ENCODE measurements around the gene ARPC4. TPM values are rescaled to one million over a fixed set of nuclear protein-coding genes. Genes with fewer than 3 reads are reported as not detected.

Gene ARPC4
- total and polyA plus RNA-seq, 2 of the 13 experiments (the other 11 are each of a cell fraction or from before 2014, with no cell fraction given): 30.1 to 83.6 TPM

- TF ChIP-seq EEA1 (CRISPR knock-in tag; IDR thresholded peaks at IDR 0.05; ENCODE audit: borderline replicate concordance): no peak
- 0 out of 2 replicates have a peak, but pooled peaks have one; percentile 55 for TF ChIP-seq KDM3A (CRISPR knock-in tag; IDR thresholded peaks at IDR 0.05; ENCODE audit: low read depth)
- TF ChIP-seq BHLHE40 (IDR thresholded peaks at IDR 0.05; ENCODE audit: low read length): peak; percentile 44; the same call in 1 of the 2 replicates
- TF ChIP-seq ZBED4 (CRISPR knock-in tag; IDR thresholded peaks at IDR 0.05; ENCODE audit: borderline replicate concordance): peak; percentile 96
- TF ChIP-seq, protein P1, sequence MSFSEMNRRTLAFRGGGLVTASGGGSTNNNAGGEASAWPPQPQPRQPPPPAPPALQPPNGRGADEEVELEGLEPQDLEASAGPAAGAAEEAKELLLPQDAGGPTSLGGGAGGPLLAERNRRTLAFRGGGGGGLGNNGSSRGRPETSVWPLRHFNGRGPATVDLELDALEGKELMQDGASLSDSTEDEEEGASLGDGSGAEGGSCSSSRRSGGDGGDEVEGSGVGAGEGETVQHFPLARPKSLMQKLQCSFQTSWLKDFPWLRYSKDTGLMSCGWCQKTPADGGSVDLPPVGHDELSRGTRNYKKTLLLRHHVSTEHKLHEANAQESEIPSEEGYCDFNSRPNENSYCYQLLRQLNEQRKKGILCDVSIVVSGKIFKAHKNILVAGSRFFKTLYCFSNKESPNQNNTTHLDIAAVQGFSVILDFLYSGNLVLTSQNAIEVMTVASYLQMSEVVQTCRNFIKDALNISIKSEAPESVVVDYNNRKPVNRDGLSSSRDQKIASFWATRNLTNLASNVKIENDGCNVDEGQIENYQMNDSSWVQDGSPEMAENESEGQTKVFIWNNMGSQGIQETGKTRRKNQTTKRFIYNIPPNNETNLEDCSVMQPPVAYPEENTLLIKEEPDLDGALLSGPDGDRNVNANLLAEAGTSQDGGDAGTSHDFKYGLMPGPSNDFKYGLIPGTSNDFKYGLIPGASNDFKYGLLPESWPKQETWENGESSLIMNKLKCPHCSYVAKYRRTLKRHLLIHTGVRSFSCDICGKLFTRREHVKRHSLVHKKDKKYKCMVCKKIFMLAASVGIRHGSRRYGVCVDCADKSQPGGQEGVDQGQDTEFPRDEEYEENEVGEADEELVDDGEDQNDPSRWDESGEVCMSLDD (CRISPR knock-in tag; IDR thresholded peaks at IDR 0.05; ENCODE audit: borderline replicate concordance): no peak
- TF ChIP-seq ZNF207 (IDR thresholded peaks at IDR 0.05; ENCODE audit: borderline replicate concordance): no peak
- TF ChIP-seq RCOR2 (CRISPR knock-in tag; IDR thresholded peaks at IDR 0.05): no peak
- no peak; the same call in 1 of the 2 replicates for TF ChIP-seq SPEN (CRISPR knock-in tag; IDR thresholded peaks at IDR 0.05; ENCODE audit: low read depth)
- TF ChIP-seq, protein P2, sequence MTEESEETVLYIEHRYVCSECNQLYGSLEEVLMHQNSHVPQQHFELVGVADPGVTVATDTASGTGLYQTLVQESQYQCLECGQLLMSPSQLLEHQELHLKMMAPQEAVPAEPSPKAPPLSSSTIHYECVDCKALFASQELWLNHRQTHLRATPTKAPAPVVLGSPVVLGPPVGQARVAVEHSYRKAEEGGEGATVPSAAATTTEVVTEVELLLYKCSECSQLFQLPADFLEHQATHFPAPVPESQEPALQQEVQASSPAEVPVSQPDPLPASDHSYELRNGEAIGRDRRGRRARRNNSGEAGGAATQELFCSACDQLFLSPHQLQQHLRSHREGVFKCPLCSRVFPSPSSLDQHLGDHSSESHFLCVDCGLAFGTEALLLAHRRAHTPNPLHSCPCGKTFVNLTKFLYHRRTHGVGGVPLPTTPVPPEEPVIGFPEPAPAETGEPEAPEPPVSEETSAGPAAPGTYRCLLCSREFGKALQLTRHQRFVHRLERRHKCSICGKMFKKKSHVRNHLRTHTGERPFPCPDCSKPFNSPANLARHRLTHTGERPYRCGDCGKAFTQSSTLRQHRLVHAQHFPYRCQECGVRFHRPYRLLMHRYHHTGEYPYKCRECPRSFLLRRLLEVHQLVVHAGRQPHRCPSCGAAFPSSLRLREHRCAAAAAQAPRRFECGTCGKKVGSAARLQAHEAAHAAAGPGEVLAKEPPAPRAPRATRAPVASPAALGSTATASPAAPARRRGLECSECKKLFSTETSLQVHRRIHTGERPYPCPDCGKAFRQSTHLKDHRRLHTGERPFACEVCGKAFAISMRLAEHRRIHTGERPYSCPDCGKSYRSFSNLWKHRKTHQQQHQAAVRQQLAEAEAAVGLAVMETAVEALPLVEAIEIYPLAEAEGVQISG (CRISPR knock-in tag; IDR thresholded peaks at IDR 0.05): peak; percentile 56
- no peak; the same call in 1 of the 2 replicates for TF ChIP-seq ZNF678 (CRISPR knock-in tag; IDR thresholded peaks at IDR 0.05)
- TF ChIP-seq TMF1 (CRISPR knock-in tag; IDR thresholded peaks at IDR 0.05; ENCODE audit: low read depth): peak; percentile 50; the same call in 1 of the 2 replicates
- TF ChIP-seq ZSCAN22 (CRISPR knock-in tag; IDR thresholded peaks at IDR 0.05): 0 out of 2 replicates have a peak, but pooled peaks have one; percentile 45
- peak; percentile 85 for TF ChIP-seq ZNF883 (CRISPR knock-in tag; IDR thresholded peaks at IDR 0.05; ENCODE audit: not compliant biosample characterization)
- TF ChIP-seq ZFP37 (CRISPR knock-in tag; IDR thresholded peaks at IDR 0.05; ENCODE audit: borderline replicate concordance): 0 out of 2 replicates have a peak, but pooled peaks have one; percentile 63
- 0 out of 2 replicates have a peak, but pooled peaks have one; percentile 17 for TF ChIP-seq NRL (CRISPR knock-in tag; IDR thresholded peaks at IDR 0.05; ENCODE audit: borderline replicate concordance)
- TF ChIP-seq ZNF780A (CRISPR knock-in tag; IDR thresholded peaks at IDR 0.05): peak; percentile 71; the same call in 1 of the 2 replicates
- no peak; the same call in 1 of the 2 replicates for TF ChIP-seq CBX5 (CRISPR knock-in tag; IDR thresholded peaks at IDR 0.05; ENCODE audit: borderline replicate concordance)
- TF ChIP-seq FOSL1 (CRISPR knock-in tag; IDR thresholded peaks at IDR 0.05; ENCODE audit: borderline replicate concordance): no peak
- TF ChIP-seq BCL6 (CRISPR knock-in tag; IDR thresholded peaks at IDR 0.05): 0 out of 2 replicates have a peak, but pooled peaks have one; percentile 14
- TF ChIP-seq HDAC2 (CRISPR knock-in tag; IDR thresholded peaks at IDR 0.05): peak; percentile 40; the same call in 1 of the 2 replicates
These were observed 51.0 kb downstream of the ARPC4 start, which contains the start of gene RPUSD3 (continued) for GRCh38 chr3:9843715-9844438.

Measured in HepG2 (cell line).